Pulmonary artery endothelial cell (primary cell): ENCODE data around the gene MREG. TPM values are rescaled to one million over a fixed set of nuclear protein-coding genes. Genes with fewer than 3 reads are reported as not detected.

Experiments used
- DNase-seq: peaks from one replicate; pipeline ENCODE4 v3.0.0-alpha.2; 2011; ENCODE audit warnings: low read depth, low spot score
- total RNA-seq: library from RNA; depleted of rRNA; stranded (reverse); fragments of >200 nt; gene quantifications from 2 replicates; pipeline ENCODE4 v1.2.3, GENCODE V29; 2014

Gene MREG, protein sequence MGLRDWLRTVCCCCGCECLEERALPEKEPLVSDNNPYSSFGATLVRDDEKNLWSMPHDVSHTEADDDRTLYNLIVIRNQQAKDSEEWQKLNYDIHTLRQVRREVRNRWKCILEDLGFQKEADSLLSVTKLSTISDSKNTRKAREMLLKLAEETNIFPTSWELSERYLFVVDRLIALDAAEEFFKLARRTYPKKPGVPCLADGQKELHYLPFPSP
- total RNA-seq, result 5.1 and 6.7 TPM in 2 replicates

DNA sequence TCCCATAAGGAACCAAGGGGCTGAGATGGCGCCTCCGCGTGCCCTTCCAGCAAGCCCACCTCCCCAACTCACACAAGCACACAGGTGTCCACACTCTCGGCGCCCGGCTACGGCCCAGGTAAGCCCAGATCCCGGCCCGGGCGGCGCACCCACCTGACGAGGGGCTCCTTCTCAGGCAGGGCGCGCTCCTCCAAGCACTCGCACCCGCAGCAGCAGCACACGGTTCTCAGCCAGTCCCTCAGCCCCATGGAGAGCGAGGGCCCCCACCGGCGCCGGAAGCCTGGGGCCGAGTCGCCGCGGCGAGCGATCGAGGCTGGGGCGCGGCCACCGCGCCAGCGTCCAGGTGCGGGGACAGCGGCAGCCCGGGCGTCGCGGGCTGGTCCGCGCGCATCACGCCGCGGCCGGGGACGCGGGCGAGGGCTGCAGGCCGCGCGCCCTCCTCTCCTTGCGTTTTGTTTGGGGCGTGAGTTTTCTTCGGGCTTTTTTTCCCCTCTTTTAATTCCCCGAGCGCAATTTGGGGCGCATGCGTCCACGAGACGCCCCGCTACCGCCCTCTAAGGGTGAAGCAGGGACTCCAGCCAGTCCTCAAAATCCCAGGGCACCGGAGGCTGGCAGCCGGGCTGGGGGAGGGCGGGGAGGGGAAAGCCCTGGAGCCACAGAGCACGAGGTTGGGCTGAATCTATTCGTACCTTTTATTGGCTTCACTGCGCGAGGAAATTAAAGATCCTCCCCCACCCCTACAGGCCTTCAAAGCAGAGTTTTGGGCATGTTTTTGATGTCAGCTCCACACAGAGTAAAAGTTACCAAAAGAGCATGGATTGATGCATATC is at the start of gene MREG:
MREG (minus strand) TSS at position 472 of the 830 bp plus-strand sequence; CDS start at position 248, 224 bp downstream.
- DNase-seq, result peak; percentile 20

DNA sequence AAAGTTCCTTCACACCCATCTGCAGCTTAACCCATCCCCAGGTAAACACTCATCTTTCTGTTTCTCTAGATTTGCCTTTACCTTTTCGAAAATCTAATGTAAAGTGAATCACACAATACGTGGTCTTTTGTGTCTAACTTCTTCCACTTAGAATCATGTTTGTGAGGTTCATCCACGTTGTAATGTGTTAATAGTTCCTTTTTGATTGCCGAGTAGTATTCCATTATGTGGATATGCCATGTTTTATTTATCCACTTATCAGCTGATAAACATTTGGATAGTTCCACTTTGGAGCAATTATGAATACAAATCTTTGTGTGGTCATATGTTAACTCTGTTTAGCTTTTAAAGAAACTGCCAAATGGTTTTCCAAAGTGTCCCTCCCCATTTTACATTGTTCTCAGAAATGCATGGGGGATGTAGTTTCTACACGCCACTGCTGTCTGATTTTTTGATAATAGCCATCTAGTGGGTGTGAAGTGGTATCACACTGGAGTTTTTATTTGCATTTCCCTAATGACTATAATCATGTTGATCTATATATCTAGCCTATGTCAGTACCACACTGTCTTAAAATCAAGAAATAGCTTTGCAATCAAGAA is 46.0 kb upstream of the MREG start:
- no peak for DNase-seq

DNA sequence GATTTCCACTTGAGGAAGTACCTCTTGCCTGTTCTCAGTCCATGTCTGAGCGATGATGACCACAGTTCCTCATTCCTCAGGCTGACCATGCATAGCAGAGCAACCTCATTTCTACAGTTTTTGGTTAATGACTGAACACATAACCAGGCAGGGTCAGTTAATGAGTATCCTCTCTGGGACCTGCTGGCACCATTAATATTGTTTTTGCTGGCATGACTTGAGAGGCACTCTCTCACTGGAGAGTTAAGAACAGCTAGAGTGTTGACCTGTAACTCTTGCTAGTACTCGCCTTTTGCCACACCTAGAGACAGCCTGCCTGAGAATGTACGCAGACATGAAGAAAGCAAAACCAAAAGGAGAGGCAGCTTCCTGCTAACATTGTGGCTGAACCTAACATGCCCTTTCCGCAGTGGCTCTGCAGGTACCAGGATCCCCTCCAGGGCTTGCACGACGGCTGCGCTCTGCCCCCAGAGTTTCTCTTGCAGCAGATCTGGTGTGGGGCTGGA is 44.4 kb upstream of the MREG start:
- no peak for DNase-seq

DNA sequence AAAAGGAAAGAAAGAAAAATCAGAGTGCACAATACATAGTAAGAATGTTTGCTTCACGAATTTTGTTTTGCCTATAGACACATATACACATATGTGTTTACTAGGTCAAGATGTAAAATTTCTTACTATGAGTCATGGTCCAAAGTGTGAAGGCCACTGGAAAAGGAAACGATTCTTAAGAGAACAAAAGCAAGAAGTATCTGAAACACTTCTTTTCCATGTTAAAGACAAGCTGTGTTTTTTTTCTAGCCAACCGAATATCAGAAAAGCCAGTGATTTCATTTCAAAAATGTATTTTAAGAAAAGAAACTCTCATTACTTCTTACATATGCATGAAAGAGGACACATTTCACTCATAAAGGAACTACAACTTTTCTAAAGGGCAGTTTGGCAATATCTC is 43.4 kb upstream of the MREG start:
- DNase-seq, result no peak

DNA sequence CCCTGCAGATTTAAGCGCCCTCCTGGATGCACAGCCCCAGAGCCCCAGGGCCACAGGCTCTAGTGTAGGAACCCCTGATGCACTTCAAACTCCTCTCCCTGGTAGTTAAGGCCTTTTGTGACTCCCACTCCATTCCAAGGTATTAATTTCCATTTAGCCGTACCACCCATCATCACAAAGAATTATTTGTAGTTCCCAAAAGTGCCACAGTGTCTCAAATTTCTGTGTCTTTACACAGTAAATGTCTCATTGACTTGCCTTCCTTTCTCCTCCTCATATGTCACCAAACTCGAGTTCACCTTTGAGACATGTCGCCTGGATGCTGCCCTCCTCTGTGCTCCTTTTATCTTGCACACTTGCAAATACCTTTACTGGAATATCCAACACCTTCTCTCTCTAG is 42.3 kb upstream of the MREG start:
- DNase-seq, result no peak

DNA sequence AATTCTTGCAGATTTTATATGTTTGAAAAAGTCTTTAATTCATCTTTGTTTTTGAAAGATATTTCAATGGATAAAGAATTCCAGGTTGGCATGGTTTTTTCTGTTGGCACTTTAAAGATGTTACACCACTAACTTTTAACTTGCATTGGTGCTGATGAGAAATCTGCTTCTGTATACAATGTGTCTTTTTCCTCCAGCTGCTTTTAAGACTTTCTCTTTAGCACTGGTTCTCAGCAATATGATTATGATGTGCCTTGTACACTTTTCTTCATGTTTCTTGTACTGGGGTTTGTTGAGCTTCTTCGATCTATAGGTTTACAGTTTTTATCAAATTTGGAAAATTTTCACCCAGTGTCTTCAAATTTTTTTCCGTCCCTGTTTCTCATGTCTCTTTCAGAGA is 39.1 kb upstream of the MREG start:
- no peak for DNase-seq

DNA sequence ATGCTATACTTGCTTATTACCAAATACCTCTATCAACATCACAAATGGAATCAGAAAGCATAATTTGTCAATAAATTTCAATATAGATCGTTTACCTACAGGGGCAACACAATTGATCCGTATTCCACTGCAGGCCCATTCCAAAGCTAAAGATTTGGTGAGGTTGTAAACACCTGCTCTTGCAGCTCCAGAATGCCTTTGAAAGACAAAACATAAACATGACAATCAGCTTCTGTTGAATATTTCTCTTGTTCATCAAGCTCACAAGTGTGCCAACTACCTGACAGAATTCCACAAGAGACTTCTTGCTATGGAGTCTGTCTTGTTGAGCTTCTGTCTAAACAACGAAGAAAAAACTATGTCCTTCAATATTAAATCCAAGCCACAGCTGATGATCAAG is 38.0 kb upstream of the MREG start:
- no peak for DNase-seq

DNA sequence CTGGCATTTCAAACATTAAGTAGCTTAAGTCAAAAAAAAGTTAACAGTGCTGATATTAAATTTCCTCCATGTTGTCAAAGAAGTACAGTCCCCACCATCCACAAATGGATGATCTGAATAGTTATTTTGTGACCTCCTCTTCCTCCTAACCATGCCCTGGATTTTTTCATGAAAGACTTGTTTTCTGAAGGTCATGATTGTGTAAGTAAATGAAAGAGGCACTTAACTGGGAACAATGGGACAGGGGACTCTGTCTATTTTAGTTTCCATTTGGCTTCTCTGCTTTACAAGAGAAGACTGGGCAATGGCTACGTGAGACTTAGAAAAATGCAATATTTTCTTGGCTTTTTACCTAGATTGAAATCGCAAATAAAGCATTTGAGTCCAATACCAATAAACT is 36.1 kb upstream of the MREG start:
- DNase-seq, result no peak

DNA sequence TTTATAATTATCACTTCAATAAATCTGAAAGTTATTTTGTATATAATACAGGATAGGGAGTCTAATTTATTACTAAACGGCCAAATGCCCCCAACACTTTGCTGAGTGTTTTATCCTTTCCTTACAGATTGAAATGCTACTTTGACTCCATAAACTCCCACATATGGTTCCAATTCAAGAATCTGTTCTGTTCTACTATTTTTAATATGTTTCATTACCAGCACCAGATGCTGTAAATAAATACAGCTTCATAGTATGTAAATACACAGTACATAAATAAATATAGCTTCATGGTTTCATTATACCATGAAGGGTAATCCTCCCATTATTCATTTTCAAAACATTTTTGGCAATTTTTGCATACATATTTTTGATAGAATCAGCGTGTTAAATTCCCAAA is 34.0 kb upstream of the MREG start:
- DNase-seq, result no peak

DNA sequence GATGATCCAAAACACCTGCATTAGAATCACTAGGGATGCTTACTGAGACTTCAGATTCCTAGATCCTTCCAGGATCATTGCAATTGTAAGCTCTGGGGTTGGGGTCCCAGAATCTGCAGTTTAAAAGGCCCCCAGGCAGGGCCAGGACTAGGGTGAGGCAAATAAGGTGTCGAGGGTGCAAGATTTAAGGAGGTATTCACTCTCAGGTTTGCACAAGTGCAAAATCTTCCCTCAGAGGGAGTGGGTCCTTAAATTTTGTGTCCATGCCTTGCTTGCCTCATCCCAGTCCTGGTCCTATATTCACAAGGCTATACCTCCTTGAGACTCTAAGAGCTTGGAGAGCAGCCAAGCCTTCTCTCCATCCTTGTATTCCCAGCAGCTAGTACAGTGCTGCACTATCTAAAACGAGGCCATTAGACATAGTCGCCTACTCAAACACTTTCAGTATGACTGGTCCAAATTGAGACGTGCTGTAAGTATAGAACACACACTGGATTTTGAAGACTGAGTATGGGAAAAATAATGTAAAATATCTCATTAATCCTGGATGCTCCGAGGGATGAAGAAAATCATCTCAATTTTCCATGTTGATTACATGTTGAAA is 31.6 kb upstream of the MREG start:
- no peak for DNase-seq

DNA sequence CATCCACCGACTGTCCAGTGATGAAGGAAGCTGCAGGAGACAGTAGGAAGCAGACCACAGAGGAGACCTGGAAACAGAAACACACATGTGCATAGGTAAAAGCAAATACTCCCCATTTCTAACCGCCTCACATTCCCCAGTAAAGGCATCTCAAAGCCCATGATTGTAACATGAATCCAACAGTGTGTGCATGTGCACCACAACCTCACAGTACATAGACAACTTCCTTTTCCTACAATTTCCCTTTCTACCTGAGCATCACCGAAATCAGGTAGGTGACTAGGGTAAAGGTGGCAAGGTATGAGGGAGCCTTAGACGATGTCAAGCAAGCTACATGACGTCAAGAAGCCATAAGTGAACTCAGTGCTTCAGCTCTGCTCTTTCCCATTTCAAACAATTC is 30.6 kb upstream of the MREG start:
- no peak for DNase-seq

DNA sequence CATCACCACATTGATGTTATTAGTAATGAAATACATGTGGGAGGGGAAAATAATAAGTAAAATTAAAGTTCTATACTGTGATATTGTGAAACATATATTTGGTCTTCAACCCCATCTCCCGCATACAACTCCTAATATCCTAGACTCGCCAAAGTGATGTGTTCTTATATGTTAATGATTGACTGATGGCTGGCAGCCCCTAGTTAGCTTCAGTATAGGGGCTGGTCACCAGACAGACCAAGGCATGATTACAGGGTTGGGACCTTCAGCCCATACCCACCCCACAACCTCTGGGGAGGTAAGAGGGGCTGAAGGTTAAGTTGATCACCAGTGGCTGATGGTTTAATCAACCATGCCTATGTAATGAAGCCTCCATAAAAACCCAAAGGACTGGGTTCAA is 28.1 kb upstream of the MREG start:
- no peak for DNase-seq

DNA sequence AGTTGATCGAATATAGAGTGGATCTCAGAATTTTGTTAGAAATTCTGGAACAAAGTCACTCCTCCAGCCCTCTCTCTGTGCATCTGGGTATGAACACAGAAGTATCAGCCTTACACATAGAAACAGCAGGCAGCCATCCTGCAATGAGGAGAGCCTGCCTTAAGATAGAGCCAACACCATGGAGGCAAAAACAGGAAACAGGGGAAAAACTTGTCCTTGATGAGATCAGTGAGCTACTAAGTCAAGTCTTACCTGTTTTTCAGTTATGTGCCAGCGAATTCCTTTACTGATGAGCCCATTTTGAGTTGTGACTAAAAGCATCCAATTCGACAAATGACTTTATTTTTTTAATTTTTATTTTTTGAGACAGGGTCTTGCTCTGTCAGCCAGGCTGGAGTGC is 26.6 kb upstream of the MREG start:
- DNase-seq, result no peak

DNA sequence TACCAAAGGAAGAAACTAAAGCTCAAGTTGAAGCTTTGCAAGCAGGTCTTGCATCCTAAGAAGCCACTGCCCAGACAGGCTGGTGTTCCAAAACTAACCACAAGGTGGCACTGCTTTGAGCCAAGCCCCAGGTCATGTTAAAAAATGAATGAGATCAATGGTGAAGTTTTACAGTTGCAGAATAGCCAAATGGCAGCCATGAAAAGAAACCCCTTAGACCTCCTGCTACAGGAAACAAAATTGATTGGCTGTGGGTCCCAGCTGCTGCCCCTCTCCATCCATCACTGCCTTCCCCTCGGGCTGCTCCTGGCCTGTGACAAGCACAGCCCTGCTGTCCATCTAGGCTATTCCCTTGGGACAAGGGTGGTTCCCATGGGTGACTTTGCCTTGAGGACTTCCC is 20.7 kb upstream of the MREG start:
- DNase-seq, result no peak

DNA sequence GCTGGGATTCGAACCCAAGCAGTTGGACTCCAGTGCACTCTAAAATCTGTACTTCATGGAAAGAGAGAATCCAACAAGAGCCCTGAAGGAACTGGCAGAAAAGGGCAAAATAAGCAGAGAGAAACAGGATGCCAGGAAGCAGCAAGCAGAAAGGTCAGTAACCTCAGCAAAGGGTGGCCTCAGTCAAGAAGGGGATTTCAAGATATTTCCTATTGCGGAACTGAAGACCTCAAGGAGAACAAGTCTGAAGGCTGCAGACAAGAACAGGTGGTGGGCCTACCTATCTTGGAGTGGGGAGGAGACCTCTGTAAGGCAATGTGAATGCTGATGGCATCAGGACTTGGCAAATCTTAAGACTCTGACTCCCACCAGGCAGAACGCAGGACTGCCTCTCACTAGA is 20.1 kb upstream of the MREG start:
- no peak for DNase-seq

DNA sequence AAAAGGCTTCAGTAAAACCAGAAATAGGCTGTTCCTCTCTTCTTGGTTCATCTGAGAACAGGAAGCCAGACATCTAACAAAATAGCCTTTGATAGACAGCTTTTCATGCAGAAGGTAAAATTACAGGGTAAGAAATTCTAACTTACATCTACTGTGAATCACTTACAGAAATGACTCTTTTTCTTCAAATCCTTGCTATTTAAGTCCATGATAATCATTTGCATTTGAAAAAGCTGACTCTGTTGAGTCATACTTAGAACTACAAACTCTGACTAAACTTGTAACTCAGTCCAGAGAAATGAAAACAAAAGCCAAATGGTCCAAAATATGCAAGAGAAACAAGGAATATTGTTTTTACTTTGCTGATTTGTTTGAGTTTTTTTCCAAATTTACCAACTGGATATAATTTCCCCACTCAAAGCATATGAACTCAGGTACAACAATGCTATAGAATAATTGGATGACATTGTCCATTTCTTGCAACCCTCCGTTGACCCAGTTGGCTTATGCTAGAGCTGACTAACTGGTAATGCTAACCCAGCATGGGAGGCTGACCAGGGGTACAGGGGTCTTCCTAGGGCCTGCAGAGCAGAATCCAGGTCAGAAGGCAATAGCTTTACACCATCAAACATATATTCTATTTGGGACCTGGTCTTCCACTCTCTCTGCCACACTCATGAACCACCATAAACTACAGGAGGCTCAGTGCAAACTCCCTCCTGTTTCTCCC is 18.8 kb upstream of the MREG start:
- DNase-seq, result no peak

DNA sequence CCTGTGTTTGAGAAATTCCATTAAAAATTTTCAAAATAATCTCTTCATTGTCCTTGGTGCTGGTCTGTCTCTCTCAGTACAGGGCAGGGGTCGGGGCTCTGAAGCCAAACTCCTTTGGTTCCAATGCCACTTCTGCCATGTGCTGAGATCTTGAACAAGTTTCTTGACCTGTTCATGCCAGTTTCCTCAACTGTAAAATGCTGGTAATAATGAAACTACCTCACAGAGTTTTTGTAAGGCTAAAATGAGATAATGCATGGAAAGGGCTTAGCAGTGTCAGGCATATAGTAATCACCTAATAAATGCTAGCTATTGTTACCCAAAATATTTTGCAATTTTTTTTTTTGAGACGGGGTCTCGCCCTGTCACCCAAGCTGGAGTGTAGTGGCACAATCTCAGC is 16.9 kb upstream of the MREG start:
- no peak for DNase-seq

DNA sequence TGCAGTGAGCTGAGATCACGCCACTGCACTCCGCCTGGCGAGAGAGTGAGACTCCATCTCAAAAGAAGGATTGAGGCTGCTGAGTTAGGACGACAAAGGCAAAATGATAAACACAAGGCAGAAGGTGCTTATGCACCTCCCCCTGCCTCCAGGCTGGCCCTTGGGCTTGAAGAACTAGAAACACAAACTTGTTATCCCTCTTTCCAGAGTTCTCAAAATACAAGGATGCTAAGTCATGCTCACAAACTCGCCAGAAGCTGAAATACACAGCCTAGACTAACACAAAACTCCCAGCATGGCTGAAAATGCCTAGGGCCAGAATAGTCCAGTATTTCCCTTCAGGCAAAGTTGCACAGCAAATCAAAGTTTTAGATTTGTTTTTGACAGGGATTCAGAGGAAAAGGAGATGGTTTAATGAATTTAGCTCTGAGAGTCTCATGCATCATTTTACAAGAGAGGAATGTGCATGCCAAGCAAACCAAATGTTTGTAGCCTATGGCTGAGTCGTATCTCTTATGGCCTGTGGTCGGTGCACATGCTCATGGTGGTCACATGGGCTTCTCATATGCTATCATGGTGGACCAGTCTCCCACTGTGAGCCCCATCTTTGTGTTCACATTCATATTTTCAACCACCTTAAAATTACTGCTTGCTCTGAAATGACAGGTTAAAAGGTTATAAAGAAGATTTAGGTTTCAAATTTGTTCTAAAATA is 16.2 kb upstream of the MREG start:
- no peak for DNase-seq

DNA sequence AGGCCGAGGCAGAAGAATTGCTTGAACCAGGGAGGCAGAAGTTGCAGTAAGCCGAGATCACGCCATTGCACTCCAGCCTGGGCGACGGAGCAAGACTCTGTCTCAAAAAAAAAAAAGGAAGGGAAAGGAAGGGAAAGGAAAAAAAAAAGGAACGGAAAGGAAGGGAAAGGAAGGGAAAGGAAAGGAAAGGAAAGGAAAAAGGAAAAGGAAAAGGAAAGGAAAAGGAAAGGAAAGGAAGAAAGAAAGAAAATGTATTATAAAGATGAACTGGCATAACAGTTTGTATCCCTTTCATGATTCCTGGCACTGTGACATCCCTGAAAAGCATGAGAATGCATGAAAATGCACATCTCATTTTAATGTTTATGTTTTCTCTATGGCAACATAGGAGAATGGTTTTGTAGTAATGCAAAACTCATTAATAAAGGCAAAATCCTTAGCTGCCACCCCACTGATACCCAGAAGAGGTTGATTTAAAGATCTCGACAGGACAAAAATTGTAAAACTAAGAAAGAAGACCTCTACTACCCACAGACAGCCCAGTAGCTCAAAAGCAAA is 11.5 kb upstream of the MREG start:
- no peak for DNase-seq

DNA sequence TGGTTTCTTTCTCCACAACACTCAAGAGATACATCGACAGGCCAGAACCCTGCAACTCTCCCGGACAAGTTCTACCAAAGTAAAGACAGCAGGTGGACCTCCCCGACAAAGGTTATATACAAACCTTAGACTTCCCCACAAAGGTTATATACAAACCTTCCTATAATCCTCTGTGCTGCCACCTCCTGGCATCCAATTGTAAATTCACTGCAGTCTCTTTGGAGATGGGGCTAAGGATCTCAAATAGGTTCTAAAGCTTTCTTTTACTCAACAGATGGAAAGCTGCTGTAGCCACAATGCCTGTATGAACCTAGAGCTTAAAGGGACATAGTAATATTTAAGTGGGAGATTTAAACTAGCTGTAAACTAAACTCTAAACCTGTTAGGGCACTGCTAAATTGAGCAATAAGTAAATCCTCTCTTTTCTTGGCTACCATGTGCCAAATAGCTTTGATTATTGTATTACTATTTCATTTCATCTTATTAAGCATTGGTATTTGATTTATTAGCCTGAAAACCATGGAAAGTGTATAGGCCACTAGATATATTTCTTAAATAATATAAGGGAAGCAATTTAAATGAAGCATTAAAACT is 9.8 kb upstream of the MREG start:
- DNase-seq, result peak; percentile 17
